GM12891 (cell line): ENCODE measurements around the gene SSTR5.

Experiments used
- POLR2A ChIP-seq: IDR thresholded peaks from 2 replicates; pipeline ENCODE4 v1.6.1; 2011; ENCODE audit warnings: low read depth, low read length, control low read depth
- POLR2AphosphoS5 ChIP-seq: IDR thresholded peaks from 2 replicates; pipeline ENCODE4 v1.6.1; 2011; ENCODE audit warnings: low read depth, low read length, control low read depth
- SPI1 ChIP-seq: IDR thresholded peaks from 2 replicates; pipeline ENCODE4 v1.6.1; 2011; ENCODE audit warnings: low read depth, low read length, control low read depth
- TAF1 ChIP-seq: IDR thresholded peaks from 2 replicates; pipeline ENCODE4 v1.6.1; 2011; ENCODE audit warnings: low read depth, low read length, control low read depth

- TF ChIP-seq POLR2AphosphoS5 = no peak
- TF ChIP-seq POLR2A = no peak
- no peak for TF ChIP-seq TAF1
- TF ChIP-seq SPI1 = no peak
Observed at GRCh38 chr16:1089822-1090619, 17.5 kb downstream of the SSTR5 start.
